AG09319 (cell line): ENCODE results near the gene PRMT7.

Source experiments
- DNase-seq: peaks from one replicate; pipeline ENCODE4 v3.0.0-alpha.2; 2010; ENCODE audit warnings: low read depth; ENCODE audit errors: extremely low read depth
- TF ChIP-seq, protein P1 (sequence below): IDR thresholded peaks from 2 replicates; pipeline ENCODE4 v1.5.1; 2011; ENCODE audit warnings: low read depth, mild to moderate bottlenecking, inconsistent platforms, low read length, moderate library complexity

Gene PRMT7

DNA sequence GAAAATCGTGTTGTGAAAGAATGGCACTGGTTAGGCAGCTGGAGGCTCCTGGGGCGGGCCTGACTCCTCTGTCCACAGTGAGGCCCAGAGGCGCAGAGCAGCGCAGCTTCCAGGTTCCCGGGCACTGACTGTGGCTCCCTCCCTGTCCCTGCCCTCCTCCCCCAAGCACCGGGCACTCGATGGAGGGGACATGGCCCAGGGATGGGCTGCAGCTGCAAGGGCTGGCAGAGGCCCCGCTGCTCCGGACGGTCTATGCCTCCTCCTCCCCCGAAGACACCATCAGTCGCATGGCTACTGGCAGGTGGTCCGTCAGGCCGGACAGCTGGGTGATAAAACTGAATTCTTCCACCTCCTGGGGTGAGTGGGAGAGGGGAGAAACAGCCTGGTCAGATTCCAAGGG lies 50.1 kb downstream of the PRMT7 start:
- DNase-seq, result no peak
- TF ChIP-seq, protein P1, sequence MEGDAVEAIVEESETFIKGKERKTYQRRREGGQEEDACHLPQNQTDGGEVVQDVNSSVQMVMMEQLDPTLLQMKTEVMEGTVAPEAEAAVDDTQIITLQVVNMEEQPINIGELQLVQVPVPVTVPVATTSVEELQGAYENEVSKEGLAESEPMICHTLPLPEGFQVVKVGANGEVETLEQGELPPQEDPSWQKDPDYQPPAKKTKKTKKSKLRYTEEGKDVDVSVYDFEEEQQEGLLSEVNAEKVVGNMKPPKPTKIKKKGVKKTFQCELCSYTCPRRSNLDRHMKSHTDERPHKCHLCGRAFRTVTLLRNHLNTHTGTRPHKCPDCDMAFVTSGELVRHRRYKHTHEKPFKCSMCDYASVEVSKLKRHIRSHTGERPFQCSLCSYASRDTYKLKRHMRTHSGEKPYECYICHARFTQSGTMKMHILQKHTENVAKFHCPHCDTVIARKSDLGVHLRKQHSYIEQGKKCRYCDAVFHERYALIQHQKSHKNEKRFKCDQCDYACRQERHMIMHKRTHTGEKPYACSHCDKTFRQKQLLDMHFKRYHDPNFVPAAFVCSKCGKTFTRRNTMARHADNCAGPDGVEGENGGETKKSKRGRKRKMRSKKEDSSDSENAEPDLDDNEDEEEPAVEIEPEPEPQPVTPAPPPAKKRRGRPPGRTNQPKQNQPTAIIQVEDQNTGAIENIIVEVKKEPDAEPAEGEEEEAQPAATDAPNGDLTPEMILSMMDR, result no peak

DNA sequence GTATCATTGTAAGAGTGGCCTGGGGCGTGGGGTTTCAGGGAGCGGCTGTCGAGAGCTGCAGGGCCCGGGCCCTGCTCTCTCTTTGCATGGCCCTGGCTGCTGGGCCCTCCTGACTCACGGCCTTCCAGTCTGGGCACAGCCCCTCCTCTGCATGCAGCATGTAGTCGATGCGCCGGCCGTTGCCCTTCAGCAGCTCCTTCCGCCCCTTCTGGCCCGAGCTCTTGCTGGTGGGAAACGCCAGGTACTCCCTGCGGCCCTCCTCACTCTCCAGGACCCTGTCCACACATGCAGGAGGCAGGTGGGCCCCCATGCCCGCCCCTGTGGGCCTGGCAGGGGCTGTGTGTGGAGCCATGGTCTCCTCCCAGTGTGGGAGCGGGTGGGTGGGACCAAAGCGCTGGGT lies 50.7 kb downstream of the PRMT7 start:
- DNase-seq, result no peak
- TF ChIP-seq, protein P1, result no peak

DNA sequence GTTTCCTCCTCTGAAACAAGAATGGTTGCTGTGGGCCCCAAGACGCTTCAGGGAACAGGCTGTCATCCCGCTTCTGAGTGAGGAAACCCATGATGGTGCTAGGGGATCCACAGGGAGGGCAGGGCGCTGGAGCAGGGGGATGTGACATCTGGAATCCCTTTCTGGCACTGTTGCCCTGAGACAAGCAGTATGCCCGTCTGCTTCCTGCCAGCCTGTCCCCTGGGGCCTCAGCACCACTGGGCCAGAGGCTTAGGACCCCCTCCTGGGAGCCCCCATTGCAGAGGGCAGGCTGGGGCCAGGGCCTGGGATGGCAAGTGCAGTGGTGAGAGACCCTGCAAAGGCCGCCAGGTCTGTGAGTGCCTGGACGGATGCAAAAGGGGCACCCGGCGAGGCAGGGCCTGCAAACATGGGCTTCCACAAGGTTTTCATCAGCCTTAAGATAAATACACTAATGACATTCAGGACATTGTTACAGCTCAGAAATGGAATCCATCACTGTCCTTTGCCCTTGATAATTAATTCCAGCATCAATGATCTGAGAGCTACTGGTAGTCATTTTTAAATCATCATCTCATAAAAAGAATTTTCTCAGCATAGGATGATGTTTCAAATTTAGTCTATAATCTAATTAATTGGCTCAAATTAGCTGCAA lies 51.6 kb downstream of the PRMT7 start:
- TF ChIP-seq, protein P1, result no peak
- DNase-seq, result no peak

DNA sequence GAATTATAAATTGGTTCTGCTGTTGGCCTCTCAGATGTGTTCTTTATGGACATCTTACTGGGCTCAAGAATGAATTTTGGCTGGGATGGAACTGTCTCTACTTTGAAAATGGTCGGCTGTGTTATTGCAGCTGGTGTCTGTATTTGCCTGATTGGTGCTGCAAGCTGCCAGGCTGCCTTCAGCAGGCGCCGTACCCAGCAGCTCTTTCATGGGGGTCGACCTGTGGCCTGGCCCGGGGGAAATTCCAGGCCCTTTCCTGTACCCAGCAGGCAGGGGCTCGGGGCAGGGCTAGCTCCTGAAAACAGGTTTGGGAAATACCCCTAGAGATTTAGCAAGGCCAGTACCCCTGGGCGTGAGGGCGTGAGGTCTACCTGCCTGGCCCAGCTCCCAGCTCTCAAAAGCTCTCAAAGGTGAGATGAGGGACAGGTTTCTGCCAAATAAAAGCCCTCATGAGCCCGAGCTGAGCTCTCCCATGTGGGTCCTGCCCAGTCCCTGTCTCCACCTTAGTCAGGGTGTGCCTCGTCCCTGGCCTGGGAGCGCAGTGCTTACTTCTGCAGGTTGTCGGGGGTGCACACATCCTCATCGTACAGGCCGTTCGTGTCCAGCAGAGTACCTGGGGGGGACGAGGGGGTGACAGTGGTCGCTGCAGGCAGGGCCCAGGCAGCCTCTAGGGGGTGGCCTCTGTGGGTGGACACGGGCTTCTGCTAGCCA lies 52.3 kb downstream of the PRMT7 start:
- no peak for DNase-seq
- TF ChIP-seq, protein P1, result no peak

DNA sequence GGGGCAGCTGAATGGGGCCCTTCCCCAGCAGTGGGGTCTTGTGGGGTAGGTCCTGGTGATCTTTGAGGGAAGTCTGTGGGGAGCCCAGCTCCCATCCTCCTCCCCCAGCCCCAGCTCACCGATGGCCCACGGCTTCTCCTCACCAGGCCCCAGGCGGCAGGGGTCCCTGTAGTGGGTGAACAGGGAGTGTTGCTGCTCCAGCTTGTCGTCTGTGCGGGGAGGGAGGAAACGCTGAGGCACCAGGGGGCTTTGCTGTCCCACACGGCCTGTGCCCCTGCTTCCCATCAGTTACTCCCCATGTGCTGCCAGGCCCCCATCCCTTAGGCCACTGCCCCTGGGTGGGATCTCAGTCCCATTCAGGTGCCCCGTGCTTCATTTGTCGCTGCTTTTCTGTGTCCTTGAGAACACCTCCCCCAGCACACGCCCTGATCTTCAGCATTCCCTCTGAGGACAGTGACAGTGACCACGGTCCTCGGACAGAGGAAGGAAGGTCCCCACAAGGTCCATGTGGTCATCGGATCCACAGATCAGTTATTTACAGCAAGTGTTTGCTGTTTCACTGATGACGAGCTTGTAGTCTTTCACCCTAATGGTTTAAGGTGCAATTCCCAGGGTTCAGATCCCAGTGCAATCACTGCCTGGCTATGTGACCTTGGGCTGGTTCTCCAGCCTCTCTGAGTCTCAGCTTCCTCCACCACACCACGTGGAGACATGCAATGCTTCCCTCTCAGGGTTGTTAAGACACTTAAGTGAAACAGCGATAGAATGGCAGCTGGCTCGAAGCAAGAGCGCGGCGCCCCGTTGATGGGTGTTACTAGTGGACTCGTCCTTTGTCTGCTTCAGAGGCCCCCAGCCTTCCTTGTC lies 53.1 kb downstream of the PRMT7 start:
- TF ChIP-seq, protein P1, result no peak
- DNase-seq, result no peak

DNA sequence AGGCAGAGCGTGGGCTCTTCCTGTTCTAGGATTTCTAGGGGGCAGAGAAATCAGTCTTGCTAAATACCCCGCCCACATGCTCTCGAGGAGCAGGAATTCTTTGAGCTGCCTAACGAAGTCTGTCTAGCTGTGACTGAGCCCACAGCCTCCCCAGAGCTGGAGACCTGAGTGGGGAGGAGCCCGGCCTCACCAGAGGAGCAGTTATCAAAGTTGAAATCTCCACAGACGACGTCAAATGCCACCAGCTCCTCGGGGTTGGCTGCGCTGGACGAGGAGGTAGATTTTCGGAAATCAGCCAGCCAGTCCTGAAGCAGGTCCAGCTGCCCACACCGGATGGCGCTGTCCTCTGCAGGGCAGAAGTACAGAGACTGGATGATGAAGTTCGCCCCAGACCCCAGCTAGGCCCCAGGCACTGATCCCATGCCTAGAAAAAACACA lies 53.8 kb downstream of the PRMT7 start:
- no peak for DNase-seq
- TF ChIP-seq, protein P1, result no peak; the same call in 1 of the 2 replicates
